K562 (cell line): ENCODE data around the gene ZCCHC14. TPM values are rescaled to one million over a fixed set of nuclear protein-coding genes. Genes with fewer than 3 reads are reported as not detected.

Source experiments
- BRCA1 ChIP-seq, 2 experiments: fragments of 450-650 bp in 1 of 2; sonication (generic) in 1 of 2; formaldehyde crosslinking in 1 of 2; IDR thresholded peaks; 2 replicates each; pipeline versions ENCODE4 v1.5.0 to v1.6.1; 2017 to 2020; ENCODE audit warnings: mild to moderate bottlenecking in 1 of 2, missing genetic modification reagents in 1 of 2
- CEBPB ChIP-seq: fragments of 450-650 bp; IDR thresholded peaks from 2 replicates; pipeline ENCODE4 v1.6.1; 2016; ENCODE audit warnings: missing genetic modification characterization, missing compliant biosample characterization
- KAT8 ChIP-seq: fragments of 450-650 bp; IDR thresholded peaks from 2 replicates; pipeline ENCODE4 v1.6.1; 2016; ENCODE audit warnings: low read depth, mild to moderate bottlenecking
- KHSRP ChIP-seq: fragments of 450-650 bp; IDR thresholded peaks from 2 replicates; pipeline ENCODE4 v1.6.1; 2017
- LEF1 ChIP-seq: fragments of 450-650 bp; IDR thresholded peaks from 2 replicates; pipeline ENCODE4 v1.6.1; 2016; ENCODE audit warnings: mild to moderate bottlenecking
- MEF2D ChIP-seq: conservative IDR thresholded peaks from 2 replicates; pipeline ENCODE4 v1.6.1; 2016; ENCODE audit warnings: low read depth, missing genetic modification characterization, missing compliant biosample characterization
- NFRKB ChIP-seq: fragments of 450-650 bp; IDR thresholded peaks from 2 replicates; pipeline ENCODE4 v1.6.1; 2016; ENCODE audit warnings: low read depth
- NR0B1 ChIP-seq: fragments of 450-650 bp; IDR thresholded peaks from one replicate; pipeline ENCODE4 v1.6.1; 2018; ENCODE audit warnings: mild to moderate bottlenecking, moderate library complexity; ENCODE audit not compliant: partially characterized antibody
- NUFIP1 ChIP-seq: fragments of 450-650 bp; IDR thresholded peaks from 2 replicates; pipeline ENCODE4 v1.6.1; 2018; ENCODE audit not compliant: partially characterized antibody
- SLC30A9 ChIP-seq: fragments of 250-450 bp; sonication (Bioruptor Pico); IDR thresholded peaks from 2 replicates; pipeline ENCODE4 v1.8.0; 2022; ENCODE audit warnings: mild to moderate bottlenecking, moderate library complexity
- SNIP1 ChIP-seq: fragments of 450-650 bp; IDR thresholded peaks from 2 replicates; pipeline ENCODE4 v1.7.1; 2017; ENCODE audit warnings: low read depth, mild to moderate bottlenecking
- ZNF232 ChIP-seq: sonication (generic); formaldehyde crosslinking; IDR thresholded peaks from 2 replicates; pipeline ENCODE4 v1.8.0; 2022; ENCODE audit warnings: mild to moderate bottlenecking, missing genetic modification reagents
- ZNF644 ChIP-seq: fragments of 200-800 bp; sonication (Bioruptor generic); IDR thresholded peaks from 2 replicates; pipeline ENCODE4 v1.6.1; 2016; ENCODE audit warnings: low read depth, missing genetic modification characterization, missing compliant biosample characterization
- polyA plus RNA-seq, 8 experiments: library from polyadenylated mRNA; depleted of rRNA in 4 of 8; stranded (reverse) in 5 of 8; unstranded in 3 of 8; fragments of >200 nt; fragmentation: Nextera tagmentation in 2 of 8; fragmentation: Illumina TruSeq in 1 of 8; extraction: Ambion mirVana in 2 of 8; extraction: Trizol in 1 of 8; gene quantifications; 2 replicates each; pipeline versions ENCODE4 v1.2.1 to v1.2.3, GENCODE V29; 2011 to 2014; ENCODE audit warnings: inconsistent platforms in 1 of 8, missing spikeins in 1 of 8
- total RNA-seq, 7 experiments: library from RNA; depleted of rRNA in 6 of 7; stranded (reverse); fragments of >200 nt in 6 of 7; fragmentation: Illumina TruSeq in 2 of 7; extraction: Trizol in 2 of 7; gene quantifications; 2 replicates each; pipeline versions ENCODE4 v1.2.1 to v1.2.3, GENCODE V29; 2011 to 2021; ENCODE audit warnings: low replicate concordance in 1 of 7
- TF ChIP-seq, protein P1 (sequence below): fragments of 450-650 bp; conservative IDR thresholded peaks from 2 replicates; pipeline ENCODE4 v1.6.1; 2016; ENCODE audit warnings: missing genetic modification characterization, low read depth, mild to moderate bottlenecking, control low read depth, missing compliant biosample characterization
- TF ChIP-seq, protein P2 (sequence below): fragments of 450-650 bp; IDR thresholded peaks from 2 replicates; pipeline ENCODE4 v1.6.1; 2016; ENCODE audit warnings: low read depth, mild to moderate bottlenecking, moderate library complexity
- TF ChIP-seq, protein P3 (sequence below): fragments of 450-650 bp; IDR thresholded peaks from 2 replicates; pipeline ENCODE4 v1.6.1; 2016; ENCODE audit warnings: low read depth

Gene ZCCHC14
- total and polyA plus RNA-seq, 9 of the 15 experiments (the other 6 are each of a cell fraction or from before 2014, with no cell fraction given) = 1.5 to 12.4 (median 2.9) TPM

- no peak for TF ChIP-seq KAT8
- peak; percentile 94 for TF ChIP-seq LEF1
- TF ChIP-seq, protein P1, sequence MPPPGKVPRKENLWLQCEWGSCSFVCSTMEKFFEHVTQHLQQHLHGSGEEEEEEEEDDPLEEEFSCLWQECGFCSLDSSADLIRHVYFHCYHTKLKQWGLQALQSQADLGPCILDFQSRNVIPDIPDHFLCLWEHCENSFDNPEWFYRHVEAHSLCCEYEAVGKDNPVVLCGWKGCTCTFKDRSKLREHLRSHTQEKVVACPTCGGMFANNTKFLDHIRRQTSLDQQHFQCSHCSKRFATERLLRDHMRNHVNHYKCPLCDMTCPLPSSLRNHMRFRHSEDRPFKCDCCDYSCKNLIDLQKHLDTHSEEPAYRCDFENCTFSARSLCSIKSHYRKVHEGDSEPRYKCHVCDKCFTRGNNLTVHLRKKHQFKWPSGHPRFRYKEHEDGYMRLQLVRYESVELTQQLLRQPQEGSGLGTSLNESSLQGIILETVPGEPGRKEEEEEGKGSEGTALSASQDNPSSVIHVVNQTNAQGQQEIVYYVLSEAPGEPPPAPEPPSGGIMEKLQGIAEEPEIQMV (tag) = peak; percentile 78
- TF ChIP-seq NUFIP1 = no peak
- 0 out of 2 replicates have a peak, but pooled peaks have one; percentile 71 for TF ChIP-seq ZNF644
- peak; percentile 100 for TF ChIP-seq CEBPB
- TF ChIP-seq, protein P2, sequence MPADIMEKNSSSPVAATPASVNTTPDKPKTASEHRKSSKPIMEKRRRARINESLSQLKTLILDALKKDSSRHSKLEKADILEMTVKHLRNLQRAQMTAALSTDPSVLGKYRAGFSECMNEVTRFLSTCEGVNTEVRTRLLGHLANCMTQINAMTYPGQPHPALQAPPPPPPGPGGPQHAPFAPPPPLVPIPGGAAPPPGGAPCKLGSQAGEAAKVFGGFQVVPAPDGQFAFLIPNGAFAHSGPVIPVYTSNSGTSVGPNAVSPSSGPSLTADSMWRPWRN = peak; percentile 74
- TF ChIP-seq SLC30A9 = no peak
- no peak for TF ChIP-seq ZNF232 (CRISPR knock-in tag)
- TF ChIP-seq, protein P3, sequence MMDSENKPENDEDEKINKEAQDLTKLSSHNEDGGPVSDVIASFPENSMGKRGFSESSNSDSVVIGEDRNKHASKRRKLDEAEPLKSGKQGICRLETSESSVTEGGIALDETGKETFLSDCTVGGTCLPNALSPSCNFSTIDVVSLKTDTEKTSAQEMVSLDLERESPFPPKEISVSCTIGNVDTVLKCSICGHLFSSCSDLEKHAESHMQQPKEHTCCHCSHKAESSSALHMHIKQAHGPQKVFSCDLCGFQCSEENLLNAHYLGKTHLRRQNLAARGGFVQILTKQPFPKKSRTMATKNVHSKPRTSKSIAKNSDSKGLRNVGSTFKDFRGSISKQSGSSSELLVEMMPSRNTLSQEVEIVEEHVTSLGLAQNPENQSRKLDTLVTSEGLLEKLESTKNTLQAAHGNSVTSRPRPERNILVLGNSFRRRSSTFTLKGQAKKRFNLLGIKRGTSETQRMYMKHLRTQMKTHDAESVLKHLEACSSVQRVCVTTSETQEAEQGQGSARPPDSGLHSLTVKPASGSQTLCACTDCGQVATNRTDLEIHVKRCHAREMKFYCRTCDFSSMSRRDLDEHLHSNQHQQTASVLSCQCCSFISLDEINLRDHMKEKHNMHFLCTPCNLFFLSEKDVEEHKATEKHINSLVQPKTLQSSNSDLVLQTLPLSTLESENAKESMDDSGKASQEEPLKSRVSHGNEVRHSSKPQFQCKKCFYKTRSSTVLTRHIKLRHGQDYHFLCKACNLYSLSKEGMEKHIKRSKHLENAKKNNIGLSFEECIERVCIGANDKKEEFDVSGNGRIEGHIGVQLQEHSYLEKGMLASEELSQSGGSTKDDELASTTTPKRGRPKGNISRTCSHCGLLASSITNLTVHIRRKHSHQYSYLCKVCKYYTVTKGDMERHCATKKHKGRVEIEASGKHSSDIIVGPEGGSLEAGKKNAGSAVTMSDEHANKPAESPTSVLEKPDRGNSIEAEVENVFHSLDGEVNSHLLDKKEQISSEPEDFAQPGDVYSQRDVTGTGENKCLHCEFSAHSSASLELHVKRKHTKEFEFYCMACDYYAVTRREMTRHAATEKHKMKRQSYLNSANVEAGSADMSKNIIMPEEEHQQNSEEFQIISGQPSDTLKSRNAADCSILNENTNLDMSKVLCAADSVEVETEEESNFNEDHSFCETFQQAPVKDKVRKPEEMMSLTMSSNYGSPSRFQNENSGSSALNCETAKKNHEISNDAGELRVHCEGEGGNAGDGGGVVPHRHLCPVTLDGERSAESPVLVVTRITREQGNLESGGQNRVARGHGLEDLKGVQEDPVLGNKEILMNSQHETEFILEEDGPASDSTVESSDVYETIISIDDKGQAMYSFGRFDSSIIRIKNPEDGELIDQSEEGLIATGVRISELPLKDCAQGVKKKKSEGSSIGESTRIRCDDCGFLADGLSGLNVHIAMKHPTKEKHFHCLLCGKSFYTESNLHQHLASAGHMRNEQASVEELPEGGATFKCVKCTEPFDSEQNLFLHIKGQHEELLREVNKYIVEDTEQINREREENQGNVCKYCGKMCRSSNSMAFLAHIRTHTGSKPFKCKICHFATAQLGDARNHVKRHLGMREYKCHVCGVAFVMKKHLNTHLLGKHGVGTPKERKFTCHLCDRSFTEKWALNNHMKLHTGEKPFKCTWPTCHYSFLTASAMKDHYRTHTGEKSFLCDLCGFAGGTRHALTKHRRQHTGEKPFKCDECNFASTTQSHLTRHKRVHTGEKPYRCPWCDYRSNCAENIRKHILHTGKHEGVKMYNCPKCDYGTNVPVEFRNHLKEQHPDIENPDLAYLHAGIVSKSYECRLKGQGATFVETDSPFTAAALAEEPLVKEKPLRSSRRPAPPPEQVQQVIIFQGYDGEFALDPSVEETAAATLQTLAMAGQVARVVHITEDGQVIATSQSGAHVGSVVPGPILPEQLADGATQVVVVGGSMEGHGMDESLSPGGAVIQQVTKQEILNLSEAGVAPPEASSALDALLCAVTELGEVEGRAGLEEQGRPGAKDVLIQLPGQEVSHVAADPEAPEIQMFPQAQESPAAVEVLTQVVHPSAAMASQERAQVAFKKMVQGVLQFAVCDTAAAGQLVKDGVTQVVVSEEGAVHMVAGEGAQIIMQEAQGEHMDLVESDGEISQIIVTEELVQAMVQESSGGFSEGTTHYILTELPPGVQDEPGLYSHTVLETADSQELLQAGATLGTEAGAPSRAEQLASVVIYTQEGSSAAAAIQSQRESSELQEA = no peak
- TF ChIP-seq MEF2D (tag) = peak; percentile 68; the same call in 1 of the 2 replicates
- TF ChIP-seq NR0B1 = no peak
- peak; percentile 57 for TF ChIP-seq NFRKB
- no peak for TF ChIP-seq SNIP1
- no peak for TF ChIP-seq BRCA1 (IDR thresholded peaks at IDR 0.05)
- TF ChIP-seq BRCA1 (CRISPR knock-in tag; IDR thresholded peaks at IDR 0.05) = no peak
- TF ChIP-seq KHSRP = no peak
These were observed 104.6 kb downstream of the ZCCHC14 start (continued) for GRCh38 chr16:87387942-87388817.
